Measurements from ENCODE around the gene CRKL. TPM values are rescaled to one million over a fixed set of nuclear protein-coding genes. Genes with fewer than 3 reads are reported as not detected.

Gene CRKL
- total RNA-seq, result 38.0 and 43.7 TPM in 2 replicates

DNA sequence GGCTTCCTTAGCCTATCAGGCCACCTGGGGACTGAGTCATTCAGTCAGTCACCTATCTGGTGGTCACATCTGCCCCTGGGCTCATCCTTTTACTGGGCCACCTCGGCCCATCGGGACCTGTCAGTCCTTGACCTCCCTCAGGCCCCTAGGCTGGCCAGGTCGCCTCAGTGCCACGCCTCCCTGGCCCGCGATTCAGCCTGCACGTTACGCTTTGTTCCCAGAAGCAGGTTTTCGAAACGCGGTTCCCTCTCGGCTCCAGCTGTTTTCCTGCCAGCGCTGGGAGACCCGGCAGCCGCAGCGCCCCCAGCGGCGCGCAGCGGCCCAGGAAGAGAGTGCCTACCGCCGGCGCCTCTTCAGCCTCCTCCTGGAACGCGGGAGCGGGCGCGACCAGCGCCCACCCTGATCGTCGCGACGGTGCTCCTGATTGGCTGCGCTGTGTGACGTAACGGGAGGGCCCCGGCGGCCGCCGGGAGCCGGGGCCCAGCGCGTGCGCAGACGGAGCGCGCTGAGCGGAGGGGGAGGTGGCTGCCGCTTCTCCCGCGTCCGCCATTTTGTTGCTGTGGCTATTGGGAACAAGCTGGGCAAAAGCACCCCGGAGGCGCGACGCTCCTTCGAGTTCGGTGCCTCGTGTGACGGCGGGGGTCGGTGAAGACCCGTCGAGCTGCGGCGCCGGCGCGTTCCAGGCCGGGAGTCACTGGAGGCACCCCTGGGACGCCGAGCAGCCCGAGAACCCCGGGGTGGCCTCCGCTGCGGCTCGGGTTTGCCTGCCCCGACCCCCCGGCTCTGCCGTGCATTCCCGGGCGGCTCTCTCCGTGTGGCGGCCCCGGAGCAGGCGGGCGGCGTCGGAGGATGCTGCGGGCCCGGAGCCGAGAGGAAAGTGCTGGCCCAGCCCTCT lies at the start of gene CRKL:
Gene CRKL, plus strand, starts transcription at position 492 of the 895 bp plus-strand sequence. CDS start 528 bp downstream, outside the sequence.

DNA sequence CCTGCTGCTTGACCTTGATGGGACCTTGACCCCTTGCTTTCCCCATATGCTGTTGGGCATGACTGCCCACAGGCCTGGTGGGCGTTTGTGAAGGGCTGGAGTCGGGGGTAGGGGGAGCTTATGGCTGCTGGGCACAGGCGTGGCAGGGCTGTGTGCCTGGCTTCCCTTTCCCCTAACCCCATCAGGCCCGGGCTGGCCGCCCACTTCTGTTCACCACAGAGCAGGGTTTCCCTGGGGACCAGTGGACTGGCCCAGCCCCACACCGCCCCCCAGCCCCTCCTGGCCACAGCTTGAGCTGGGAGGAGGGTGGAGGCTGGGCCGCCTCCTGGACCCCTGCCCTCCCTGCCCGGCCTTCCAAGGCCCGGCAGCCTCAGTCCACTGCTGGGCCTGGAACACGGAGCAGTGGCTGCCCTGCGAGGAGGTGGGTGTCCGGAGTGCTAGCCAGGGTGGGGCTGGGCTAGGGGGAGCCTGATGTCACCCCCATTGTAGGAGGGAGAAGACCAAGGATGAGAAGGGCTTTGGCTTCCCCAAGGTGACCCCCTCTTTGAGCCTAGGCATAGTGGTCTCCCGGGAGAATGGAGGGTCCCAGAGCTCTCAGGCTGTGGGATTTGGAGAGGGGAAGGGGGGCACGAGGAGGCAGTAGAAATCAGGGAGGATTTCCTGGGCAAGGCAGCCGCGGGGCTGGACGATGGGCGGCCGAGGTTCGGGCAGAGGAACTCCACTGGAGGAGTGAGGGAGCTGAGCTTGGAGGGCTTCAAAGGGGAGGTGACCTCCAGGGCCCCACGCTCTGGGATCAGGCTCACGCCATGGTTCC lies 49.9 kb downstream of the CRKL start, which contains the start of gene AIFM3:
Gene AIFM3, plus strand, starts transcription at position 373 of the 814 bp plus-strand sequence. CDS start 690 bp downstream, outside the sequence.

GRCh38 chr22:20981787-20982562 lies 64.8 kb downstream of the CRKL start, which contains the start of gene LZTR1:
TSS of gene LZTR1 (plus strand) at chr22:20982297. CDS start at chr22:20982372, 75 bp downstream.

GRCh38 chr22:21001601-21002325 lies 84.6 kb downstream of the CRKL start, which contains the start of gene THAP7:
TSS of gene THAP7 (minus strand) at chr22:21002118. CDS start at chr22:21001911, 207 bp downstream.

Other genes with a start within 250 kb of the CRKL start
- gene SERPIND1, start 143.3 kb upstream of the CRKL start, total RNA-seq, result not detected in 2 replicates
- 24.5 and 35.2 TPM in 2 replicates for gene PI4KA, start 58.6 kb upstream of the CRKL start, total RNA-seq
- gene SNAP29, start 58.4 kb upstream of the CRKL start, total RNA-seq, result 11.5 and 18.0 TPM in 2 replicates
- gene AIFM3, start 49.8 kb downstream of the CRKL start, total RNA-seq, result 0.13 and 0.80 TPM in 2 replicates
- 27.3 and 50.3 TPM in 2 replicates for gene LZTR1, start 64.9 kb downstream of the CRKL start, total RNA-seq
- 32.7 and 38.4 TPM in 2 replicates for gene THAP7, start 84.7 kb downstream of the CRKL start, total RNA-seq
- gene P2RX6, start 97.8 kb downstream of the CRKL start, total RNA-seq, result under 0.01 and 2.1 TPM in 2 replicates
- 0.13 TPM in 1 of 2 replicates, not detected in the other for gene SLC7A4, start 115.2 kb downstream of the CRKL start, total RNA-seq
- not detected in 2 replicates for gene LRRC74B, start 128.5 kb downstream of the CRKL start, total RNA-seq

All from epithelial cell of alveolus of lung (primary cell).